ENCODE data around the gene ARHGAP6. TPM values are rescaled to one million over a fixed set of nuclear protein-coding genes. Genes with fewer than 3 reads are reported as not detected.

ARHGAP6 gene
- total and polyA plus RNA-seq, 2 of the 13 experiments (the other 11 are each of a cell fraction or from before 2014, with no cell fraction given) = 0.11 TPM; not detected in 1

GRCh38 chrX:11273544-11273943 lies 392.2 kb downstream of the ARHGAP6 start (continued):
- no peak for TF ChIP-seq ZBTB37 (CRISPR knock-in tag; IDR thresholded peaks at IDR 0.05)
- TF ChIP-seq FOSL2 (CRISPR knock-in tag; IDR thresholded peaks at IDR 0.05) = no peak
- no peak for TF ChIP-seq MZF1 (CRISPR knock-in tag; IDR thresholded peaks at IDR 0.05; ENCODE audit: borderline replicate concordance)

GRCh38 chrX:11272863-11273262 lies 392.9 kb downstream of the ARHGAP6 start:
- Histone ChIP-seq H3K4me2 (ENCODE audit: low read depth, low read length) (no peak overlapping the region), H2AFZ (ENCODE audit: low read length) (no peak overlapping the region), H3K27ac (ENCODE audit: extremely low read length, insufficient read depth, low read length) (no peak overlapping the region), H3K36me3 (replicated peaks in 1 of 2; ENCODE audit: control insufficient read depth in 1 of 2, insufficient read depth in 2 of 2, low read length in 2 of 2) (no peaks in the 10 kb centered on the region), H3K27me3 (ENCODE audit: control insufficient read depth in 1 of 2, insufficient read depth in 2 of 2, low read length in 2 of 2) (no peaks in the 10 kb centered on the region), H3K9ac (ENCODE audit: insufficient read depth, low read depth, low read length) (no peak overlapping the region), H3K79me2 (ENCODE audit: insufficient read depth, low read length) (no peaks in the 10 kb centered on the region), H3K9me3 (ENCODE audit: low read length) (no peaks in the 10 kb centered on the region), H3K4me1 (ENCODE audit: insufficient read depth, low read length) (peaks cover 6% of the 10 kb centered on the region; the same call in 1 of the 2 replicates), H4K20me1 (ENCODE audit: insufficient read depth, low read length) (no peaks in the 10 kb centered on the region), H3K4me3 (replicated peaks in 1 of 3; ENCODE audit: insufficient read depth in 1 of 3, low read depth in 2 of 3, low read length in 3 of 3) (no peak overlapping the region)
- TF ChIP-seq KLF16 (CRISPR knock-in tag; IDR thresholded peaks at IDR 0.05) (no peak), MLXIP (CRISPR knock-in tag; IDR thresholded peaks at IDR 0.05; ENCODE audit: borderline replicate concordance) (no peak), ZNF792 (CRISPR knock-in tag; IDR thresholded peaks at IDR 0.05) (no peak), EED (CRISPR knock-in tag; IDR thresholded peaks at IDR 0.05) (no peak), DNMT1 (CRISPR knock-in tag; IDR thresholded peaks at IDR 0.05) (no peak), RXRB (CRISPR knock-in tag; IDR thresholded peaks at IDR 0.05; ENCODE audit: borderline replicate concordance) (no peak)
- BruUV-seq (replicated peaks) = no TSS peak
- no peak for FAIRE-seq
- DNase-seq (ENCODE audit: low spot score) = no peak
- WGBS (ENCODE audit: low lambda C conversion rate) = 21% methylated on average over 5 of the region's 5 CpGs
- intact Hi-C loops (cut with micrococcal nuclease; ENCODE audit: unreplicated experiment) (no loop called here), in situ Hi-C loops (cut with HindIII; ENCODE audit: extremely low pct_ligation_motif_present, low pct_unique_long_range_greater_than_20kb) (no loop called here)
- ChIA-PET POLR2A (no interaction called here), CTCF (ENCODE audit: low intra/inter-chr PET ratio, low total read pairs) (no interaction called here)
- no peak for ATAC-seq

Measured in HepG2 (cell line).